CD4-positive, alpha-beta T cell treated with Interleukin-4 for 4 hours (primary cell): ENCODE measurements around the gene DSEL.
A peak's percentile ranks its signal among the peaks of the same experiment; 100 is the strongest.

ENCODE experiments used
- DNase-seq: peaks from one replicate; pipeline ENCODE4 v3.0.0-alpha.2; 2020

Gene DSEL

GRCh38 chr18:67516539-67517443 lies at the start of gene DSEL:
TSS of gene DSEL (minus strand) at chr18:67516720. CDS start at chr18:67514608, 2,112 bp downstream.
- peak; percentile 94 for DNase-seq

GRCh38 chr18:67553437-67553836 lies 36.9 kb upstream of the DSEL start:
- no peak for DNase-seq

GRCh38 chr18:67550872-67551520 lies 34.5 kb upstream of the DSEL start:
- no peak for DNase-seq

- DNase-seq = no peak
These were observed 33.4 kb upstream of the DSEL start for GRCh38 chr18:67549946-67550345.

GRCh38 chr18:67545681-67546080 lies 29.2 kb upstream of the DSEL start:
- no peak for DNase-seq

GRCh38 chr18:67540559-67540958 lies 24.0 kb upstream of the DSEL start:
- no peak for DNase-seq

- no peak for DNase-seq
These were observed 15.4 kb upstream of the DSEL start for GRCh38 chr18:67531929-67532328.

- DNase-seq = no peak
These were observed 9.0 kb upstream of the DSEL start for GRCh38 chr18:67525328-67526099.

- no peak for DNase-seq
These were observed 3.9 kb upstream of the DSEL start for GRCh38 chr18:67520351-67520921.

- DNase-seq = no peak
These were observed 3.1 kb upstream of the DSEL start for GRCh38 chr18:67519592-67519991.

- DNase-seq = no peak
These were observed 2.0 kb upstream of the DSEL start for GRCh38 chr18:67518566-67518965.

- no peak for DNase-seq
These were observed 885 bp upstream of the DSEL start for GRCh38 chr18:67517444-67517765.

- peak; percentile 55 for DNase-seq
These were observed 480 bp downstream of the DSEL start for GRCh38 chr18:67515942-67516538.

GRCh38 chr18:67514901-67515540 lies 1.5 kb downstream of the DSEL start:
- DNase-seq = no peak

GRCh38 chr18:67514465-67514864 lies 2.1 kb downstream of the DSEL start:
- DNase-seq = no peak

GRCh38 chr18:67513280-67513679 lies 3.2 kb downstream of the DSEL start:
- no peak for DNase-seq

GRCh38 chr18:67511840-67512239 lies 4.7 kb downstream of the DSEL start:
- no peak for DNase-seq

- no peak for DNase-seq
These were observed 5.7 kb downstream of the DSEL start for GRCh38 chr18:67510831-67511230.

- DNase-seq = no peak
These were observed 6.7 kb downstream of the DSEL start for GRCh38 chr18:67509741-67510391.

- no peak for DNase-seq
These were observed 8.4 kb downstream of the DSEL start for GRCh38 chr18:67508146-67508545.

- no peak for DNase-seq
These were observed 11.8 kb downstream of the DSEL start for GRCh38 chr18:67504739-67505138.
